ENCODE data around the gene DNMBP. TPM values are rescaled to one million over a fixed set of nuclear protein-coding genes. Genes with fewer than 3 reads are reported as not detected.

DNMBP gene
- total and polyA plus RNA-seq, 8 donors = 8.5 to 44.6 (median 34.7) TPM

DNA sequence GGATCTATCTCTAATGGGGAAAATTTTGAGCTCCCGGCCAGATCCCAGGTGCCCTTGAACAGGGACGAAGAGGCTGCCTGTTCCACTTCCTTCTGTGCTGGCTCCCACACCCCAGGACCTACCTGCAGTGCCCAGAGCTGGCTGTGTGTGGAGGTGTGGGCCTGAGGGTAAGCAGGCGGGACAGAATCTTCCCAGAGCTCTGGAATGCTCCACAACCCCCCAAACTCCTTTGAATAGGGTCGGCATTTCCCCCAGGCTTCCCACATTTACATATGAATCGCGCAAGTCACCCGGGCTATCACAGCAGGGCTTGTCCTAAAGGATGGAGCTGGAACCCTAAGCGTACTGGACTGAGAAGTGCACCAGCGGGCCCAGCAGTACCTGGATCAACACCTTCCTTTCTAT, 95.9 kb downstream of the DNMBP start:
- DNase-seq = peak; percentile 63 to 73
- Histone ChIP-seq H3K36me3 (peaks cover 0 to 15% (median 6%) of the 10 kb centered on the region in 4 donors), H3K4me3 (peak overlapping the region in 2 of 4 donors; percentile 1 to 14), H3K9me3 (no peaks in the 10 kb centered on the region), H3K27me3 (no peaks in the 10 kb centered on the region), H3K27ac (peak overlapping the region; percentile 5 to 64 (median 47)), H3K4me1 (peaks cover 11 to 69% (median 44%) of the 10 kb centered on the region in 4 donors)
- intact Hi-C loops (cut with DNase I; ENCODE audit: low total_unique reads) = no loop called here
- 33 to 54% (median 44%) methylated on average over 8 to 9 of the region's 9 CpGs for WGBS, 5 donors
- no peak for TF ChIP-seq POLR2A (IDR thresholded peaks at IDR 0.05)
- TF ChIP-seq CTCF (IDR thresholded peaks at IDR 0.05) = peak in 2 of 7 experiments; percentile 17 to 26
- peak in 1 of 3 donors; percentile 11 for TF ChIP-seq POLR2AphosphoS5 (IDR thresholded peaks at IDR 0.05)

GRCh38 chr10:99912041-99912440, 97.7 kb downstream of the DNMBP start:
- H3K27ac ChIP-seq = peak overlapping the region in 2 of 5 donors; percentile 18 to 64
- H3K4me1 ChIP-seq = peaks cover 4 to 60% (median 34%) of the 10 kb centered on the region in 4 donors
- no peaks in the 10 kb centered on the region for H3K9me3 ChIP-seq
- no peak overlapping the region for H3K4me3 ChIP-seq
- peaks cover 17 to 32% (median 24%) of the 10 kb centered on the region in 4 donors for H3K36me3 ChIP-seq
- no peak for DNase-seq
- TF ChIP-seq POLR2A (IDR thresholded peaks at IDR 0.05) (no peak), POLR2AphosphoS5 (IDR thresholded peaks at IDR 0.05) (no peak), EP300 (IDR thresholded peaks at IDR 0.05) (no peak), CTCF (IDR thresholded peaks at IDR 0.05) (no peak)
- H3K27me3 ChIP-seq = no peaks in the 10 kb centered on the region
- intact Hi-C loops (cut with DNase I; ENCODE audit: low total_unique reads) = no loop called here

DNA sequence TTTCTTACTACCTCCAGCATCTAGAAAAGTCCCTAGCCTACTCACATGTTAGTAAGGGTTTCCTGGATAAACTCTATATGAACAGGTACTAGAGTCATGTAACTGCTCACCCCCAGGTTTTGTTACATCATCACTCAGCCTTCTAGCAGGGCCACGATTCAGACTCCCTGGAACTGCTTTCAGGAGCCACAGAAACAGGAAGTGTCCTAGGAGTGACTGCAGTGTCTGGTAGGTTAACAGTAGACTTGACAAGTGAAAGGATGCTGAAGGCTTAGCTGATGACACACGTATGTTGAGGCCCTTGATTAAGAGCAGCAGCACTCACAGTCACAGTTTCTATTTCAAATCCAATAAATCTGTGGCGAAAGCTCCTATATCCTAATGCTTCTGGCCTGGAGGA, 101.2 kb downstream of the DNMBP start:
- TF ChIP-seq POLR2A (IDR thresholded peaks at IDR 0.05) (no peak), POLR2AphosphoS5 (IDR thresholded peaks at IDR 0.05) (no peak), EP300 (IDR thresholded peaks at IDR 0.05) (no peak), CTCF (IDR thresholded peaks at IDR 0.05) (no peak)
- intact Hi-C loops (cut with DNase I; ENCODE audit: low total_unique reads) = no loop called here
- no peaks in the 10 kb centered on the region for H3K9me3 ChIP-seq
- H3K27me3 ChIP-seq = no peaks in the 10 kb centered on the region
- no peak overlapping the region for H3K4me3 ChIP-seq
- 77 to 85% (median 80%) methylated on average over 3 of the region's 3 CpGs for WGBS, 5 donors
- peaks cover 36 to 57% (median 56%) of the 10 kb centered on the region in 4 donors for H3K36me3 ChIP-seq
- no peak for DNase-seq
- no peak overlapping the region for H3K27ac ChIP-seq
- peaks cover 0 to 45% (median 29%) of the 10 kb centered on the region in 4 donors for H3K4me1 ChIP-seq

DNA sequence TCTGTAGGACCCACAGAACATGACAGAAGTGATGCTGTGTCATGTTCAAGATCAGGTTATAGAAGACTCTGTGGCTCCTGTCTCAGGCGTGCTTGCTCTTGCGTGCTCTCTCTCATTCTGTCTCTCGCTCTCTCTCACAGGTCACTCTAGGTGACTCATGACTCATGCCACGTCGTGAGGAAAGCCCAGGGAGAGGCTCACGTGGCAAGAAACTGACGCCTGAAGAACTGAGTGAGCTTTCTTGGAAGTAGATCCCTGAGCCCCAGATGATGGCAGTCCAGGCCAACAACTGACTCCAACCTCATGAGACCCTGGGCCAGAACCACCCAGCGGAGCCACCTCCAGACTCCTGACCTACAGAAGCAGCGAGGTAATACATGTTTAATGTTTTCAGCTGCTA, 103.3 kb downstream of the DNMBP start:
- whole genome bisulfite sequencing, 5 donors = 51 to 74% (median 65%) methylated on average over 9 of the region's 9 CpGs
- Histone ChIP-seq H3K4me3 (no peak overlapping the region), H3K27ac (peak overlapping the region in 2 of 5 donors; percentile 4 to 43), H3K4me1 (peaks cover 0 to 25% (median 19%) of the 10 kb centered on the region in 4 donors), H3K27me3 (no peaks in the 10 kb centered on the region), H3K36me3 (peaks cover 40 to 72% (median 72%) of the 10 kb centered on the region in 4 donors), H3K9me3 (no peaks in the 10 kb centered on the region)
- TF ChIP-seq POLR2A (IDR thresholded peaks at IDR 0.05) = no peak
- peak in 2 of 3 donors; percentile 27 to 64 for TF ChIP-seq POLR2AphosphoS5 (IDR thresholded peaks at IDR 0.05)
- TF ChIP-seq CTCF (IDR thresholded peaks at IDR 0.05) = no peak
- TF ChIP-seq EP300 (IDR thresholded peaks at IDR 0.05) = no peak
- intact Hi-C loops (cut with DNase I; ENCODE audit: low total_unique reads) = no loop called here
- peak; percentile 50 to 52 for DNase-seq

All from stomach (tissue), 9 donors.